Smooth muscle cell (in vitro differentiated cells): ENCODE measurements around the gene SLC20A1. TPM values are rescaled to one million over a fixed set of nuclear protein-coding genes. Genes with fewer than 3 reads are reported as not detected.

ENCODE experiments used
- DNase-seq: peaks from one replicate; lab custom pipeline; 2025; ENCODE audit not compliant: unreplicated experiment; lab: John Stamatoyannopoulos, UW
- H2AFZ ChIP-seq: fragments of 200-600 bp; sonication (generic); 2 replicates; pipeline ENCODE4 v1.6.0; 2016; ENCODE audit warnings: antibody characterized with exemption, low read depth, mild to moderate bottlenecking
- H3F3A ChIP-seq: fragments of 200-600 bp; sonication (generic); 2 replicates; pipeline ENCODE4 v1.6.0; 2017; ENCODE audit warnings: antibody characterized with exemption, low read depth
- H3K27ac ChIP-seq: fragments of 200-600 bp; sonication (generic); 2 replicates; pipeline ENCODE4 v1.5.1; 2016; ENCODE audit warnings: low read depth, mild to moderate bottlenecking
- H3K27me3 ChIP-seq: fragments of 200-600 bp; sonication (generic); 2 replicates; pipeline ENCODE4 v1.6.1; 2016; ENCODE audit warnings: low read depth, mild to moderate bottlenecking
- H3K36me3 ChIP-seq: fragments of 200-600 bp; sonication (generic); 2 replicates; pipeline ENCODE4 v1.5.1; 2016; ENCODE audit warnings: low read depth
- H3K4me1 ChIP-seq: fragments of 200-600 bp; sonication (generic); 2 replicates; pipeline ENCODE4 v1.5.1; 2016; ENCODE audit warnings: low read depth
- H3K4me2 ChIP-seq: fragments of 200-600 bp; sonication (generic); 2 replicates; pipeline ENCODE4 v1.6.0; 2016; ENCODE audit warnings: mild to moderate bottlenecking
- H3K4me3 ChIP-seq: fragments of 200-600 bp; sonication (generic); 2 replicates; pipeline ENCODE4 v1.5.1; 2016; ENCODE audit warnings: mild to moderate bottlenecking
- H3K79me2 ChIP-seq: fragments of 200-600 bp; sonication (generic); 2 replicates; pipeline ENCODE4 v1.6.0; 2016; ENCODE audit warnings: low read depth, mild to moderate bottlenecking
- H3K9ac ChIP-seq: fragments of 200-600 bp; sonication (generic); 2 replicates; pipeline ENCODE4 v1.6.0; 2016; ENCODE audit warnings: low read depth
- H3K9me3 ChIP-seq: fragments of 200-600 bp; sonication (generic); replicated peaks from 2 replicates; pipeline ENCODE4 v1.5.1; 2016; ENCODE audit warnings: low read depth
- H4K20me1 ChIP-seq: fragments of 200-600 bp; sonication (generic); 2 replicates; pipeline ENCODE4 v1.6.0; 2016; ENCODE audit warnings: low read depth
- CTCF ChIP-seq: fragments of 200-600 bp; sonication (generic); IDR thresholded peaks from 2 replicates; pipeline ENCODE4 v1.5.1; 2017; ENCODE audit warnings: borderline replicate concordance, mild to moderate bottlenecking, antibody characterized with exemption; ENCODE audit not compliant: insufficient read depth, poor library complexity, severe bottlenecking
- WGBS: methylation state at CpG from one replicate; pipeline ENCODE4 v1.1.7; 2016; ENCODE audit warnings: low lambda C conversion rate; 5-methylcytosine and 5-hydroxymethylcytosine counted together
- polyA plus RNA-seq: library from polyadenylated mRNA; unstranded; fragments of >200 nt; fragmentation: Nextera tagmentation; extraction: Ambion mirVana; gene quantifications from 2 replicates; pipeline ENCODE4 v1.2.1, GENCODE V29; 2016
- total RNA-seq: library from RNA; depleted of rRNA; stranded (reverse); fragments of >200 nt; gene quantifications from 2 replicates; pipeline ENCODE4 v1.2.3, GENCODE V29; 2014

Gene SLC20A1
- total and polyA plus RNA-seq, 2 experiments from 2014 or later: 93.4 to 106 TPM

GRCh38 chr2:112679484-112679883 lies 33.7 kb downstream of the SLC20A1 start:
- Histone ChIP-seq H2AFZ (no peak overlapping the region), H3K27me3 (no peaks in the 10 kb centered on the region), H3F3A (no peaks in the 10 kb centered on the region), H4K20me1 (no peaks in the 10 kb centered on the region), H3K4me3 (no peak overlapping the region), H3K4me2 (no peak overlapping the region), H3K9ac (no peak overlapping the region), H3K36me3 (no peaks in the 10 kb centered on the region), H3K9me3 (no peaks in the 10 kb centered on the region), H3K27ac (no peak overlapping the region), H3K4me1 (no peaks in the 10 kb centered on the region), H3K79me2 (no peaks in the 10 kb centered on the region)
- DNase-seq: no peak
- TF ChIP-seq CTCF: no peak
- WGBS: 66% methylated on average over 3 of the region's 3 CpGs

GRCh38 chr2:112680666-112681101 lies 34.9 kb downstream of the SLC20A1 start:
- Histone ChIP-seq H3K4me2 (no peak overlapping the region), H3K9me3 (no peaks in the 10 kb centered on the region), H3K79me2 (no peaks in the 10 kb centered on the region), H2AFZ (no peak overlapping the region), H3F3A (no peaks in the 10 kb centered on the region), H3K36me3 (no peaks in the 10 kb centered on the region), H3K27me3 (no peaks in the 10 kb centered on the region), H3K4me1 (no peaks in the 10 kb centered on the region), H3K4me3 (no peak overlapping the region), H3K27ac (no peak overlapping the region), H4K20me1 (no peaks in the 10 kb centered on the region), H3K9ac (no peak overlapping the region)
- TF ChIP-seq CTCF: no peak
- no peak for DNase-seq
- 93% methylated on average over 5 of the region's 5 CpGs for WGBS

GRCh38 chr2:112682101-112682500 lies 36.4 kb downstream of the SLC20A1 start:
- Histone ChIP-seq H4K20me1 (no peaks in the 10 kb centered on the region), H3K27me3 (no peaks in the 10 kb centered on the region), H3K9me3 (no peaks in the 10 kb centered on the region), H3K79me2 (no peaks in the 10 kb centered on the region), H2AFZ (no peak overlapping the region), H3K4me2 (no peak overlapping the region), H3K4me1 (no peaks in the 10 kb centered on the region), H3K27ac (no peak overlapping the region), H3F3A (no peaks in the 10 kb centered on the region), H3K4me3 (no peak overlapping the region), H3K9ac (no peak overlapping the region), H3K36me3 (no peaks in the 10 kb centered on the region)
- no peak for DNase-seq
- no peak for TF ChIP-seq CTCF
- WGBS: 91% methylated on average over 7 of the region's 7 CpGs
